SK-N-SH (cell line): Measurements from ENCODE around the gene CNST. TPM values are rescaled to one million over a fixed set of nuclear protein-coding genes. Genes with fewer than 3 reads are reported as not detected.

Source experiments
- CTCF ChIA-PET: fragments of 300-600, 350-600 bp; formaldehyde crosslinking; extraction: SDS; loops from one replicate; lab custom pipeline; 2021; lab: Yijun Ruan, JAX
- POLR2A ChIA-PET: fragments of 350-600 bp; sonication (Branson Sonifier 250); formaldehyde crosslinking; extraction: SDS; loops from one replicate; lab custom pipeline; 2020; ENCODE audit warnings: antibody characterized with exemption, inconsistent platforms; lab: Yijun Ruan, JAX
- DNase-seq: peaks from one replicate; pipeline ENCODE4 v3.0.0; 2012
- H2AFZ ChIP-seq: fragments of 200-600 bp; sonication (generic); 2 replicates; pipeline ENCODE4 v1.8.1; 2016; ENCODE audit warnings: antibody characterized with exemption, mild to moderate bottlenecking, low read depth
- H3F3A ChIP-seq: fragments of 200-600 bp; sonication (generic); replicated peaks from 2 replicates; pipeline ENCODE3; 2016; ENCODE audit warnings: antibody characterized with exemption, mild to moderate bottlenecking; ENCODE audit not compliant: insufficient read depth
- H3K27ac ChIP-seq, 2 experiments: fragments of 200-500 bp in 1 of 2; fragments of 200-600 bp in 1 of 2; sonication (Bioruptor generic) in 1 of 2; sonication (generic), shearing (Covaris generic) in 1 of 2; 2 replicates each; pipeline versions ENCODE4 v1.5.1 to v1.6.1; 2014 to 2016; ENCODE audit warnings: low read depth in 2 of 2, inconsistent platforms in 1 of 2, low read length in 1 of 2, mild to moderate bottlenecking in 1 of 2, mixed read lengths in 1 of 2
- H3K27me3 ChIP-seq: fragments of 200-600 bp; sonication (generic), shearing (Covaris generic); 2 replicates; pipeline ENCODE4 v1.6.1; 2016; ENCODE audit warnings: mixed run types; ENCODE audit not compliant: insufficient read depth
- H3K36me3 ChIP-seq, 2 experiments: fragments of 200-500 bp in 1 of 2; fragments of 200-600 bp in 1 of 2; sonication (Bioruptor generic) in 1 of 2; sonication (generic) in 1 of 2; replicated peaks in 1 of 2; 2 replicates each; pipeline versions ENCODE3 to v1.5.1; 2014 to 2016; ENCODE audit warnings: low read length in 1 of 2, mild to moderate bottlenecking in 1 of 2; ENCODE audit not compliant: insufficient read depth in 2 of 2, control insufficient read depth in 1 of 2
- H3K4me1 ChIP-seq, 2 experiments: fragments of 200-500 bp in 1 of 2; fragments of 200-600 bp in 1 of 2; sonication (Bioruptor generic) in 1 of 2; sonication (generic), shearing (Covaris generic) in 1 of 2; 2 replicates each; pipeline versions ENCODE4 v1.5.1 to v1.6.1; 2014 to 2016; ENCODE audit warnings: low read depth in 1 of 2, low read length in 1 of 2, mixed run types in 1 of 2; ENCODE audit not compliant: insufficient read depth in 2 of 2, control insufficient read depth in 1 of 2
- H3K4me2 ChIP-seq: fragments of 200-600 bp; sonication (generic), shearing (Covaris generic); 2 replicates; pipeline ENCODE4 v1.6.1; 2017; ENCODE audit warnings: mixed run types
- H3K4me3 ChIP-seq, 2 experiments: fragments of 200-500 bp in 1 of 2; fragments of 200-600 bp in 1 of 2; sonication (Bioruptor generic) in 1 of 2; sonication (generic), shearing (Covaris generic) in 1 of 2; 2 replicates each; pipeline versions ENCODE4 v1.5.1 to v1.8.1; 2014 to 2016; ENCODE audit warnings: low read depth in 2 of 2, inconsistent platforms in 1 of 2, low read length in 1 of 2, mild to moderate bottlenecking in 1 of 2, mixed read lengths in 1 of 2, moderate library complexity in 1 of 2
- H3K79me2 ChIP-seq: fragments of 200-600 bp; sonication (generic); 2 replicates; pipeline ENCODE4 v1.8.1; 2017; ENCODE audit warnings: mild to moderate bottlenecking; ENCODE audit not compliant: insufficient read depth
- H3K9ac ChIP-seq: fragments of 200-600 bp; sonication (generic); 2 replicates; pipeline ENCODE4 v1.6.1; 2017; ENCODE audit warnings: mixed run types
- H3K9me2 ChIP-seq: fragments of 200-600 bp; sonication (generic); 2 replicates; pipeline ENCODE4 v1.6.1; 2017; ENCODE audit warnings: mixed run types
- H3K9me3 ChIP-seq: fragments of 200-600 bp; sonication (generic); 2 replicates; pipeline ENCODE4 v1.6.1; 2017; ENCODE audit warnings: mixed run types, mild to moderate bottlenecking, moderate library complexity
- H4K20me1 ChIP-seq: fragments of 200-600 bp; sonication (generic); 2 replicates; pipeline ENCODE4 v1.6.1; 2017; ENCODE audit warnings: mild to moderate bottlenecking, mixed run types; ENCODE audit not compliant: insufficient read depth
- CHD2 ChIP-seq: fragments of 150-350 bp; IDR thresholded peaks from 2 replicates; pipeline ENCODE4 v1.6.1; 2018; ENCODE audit warnings: low read length; ENCODE audit not compliant: partially characterized antibody
- CTCF ChIP-seq: fragments of 200-600 bp; sonication (generic); IDR thresholded peaks from 2 replicates; pipeline ENCODE4 v1.6.1; 2017; ENCODE audit warnings: antibody characterized with exemption, mild to moderate bottlenecking, moderate library complexity
- ELF1 ChIP-seq: IDR thresholded peaks from 2 replicates; pipeline ENCODE4 v1.4.0; 2012
- EP300 ChIP-seq, 2 experiments: IDR thresholded peaks; 2 replicates each; pipeline versions ENCODE4 v1.4.0 to v1.6.1; 2012; ENCODE audit warnings: borderline replicate concordance in 1 of 2, low read depth in 1 of 2, low read length in 1 of 2
- FOXJ3 ChIP-seq: sonication (generic); formaldehyde crosslinking; IDR thresholded peaks from 2 replicates; pipeline ENCODE4 v1.5.1; 2020; ENCODE audit warnings: mild to moderate bottlenecking, missing genetic modification reagents
- GATA2 ChIP-seq: sonication (generic); formaldehyde crosslinking; IDR thresholded peaks from 2 replicates; pipeline ENCODE4 v1.5.0; 2020; ENCODE audit warnings: mild to moderate bottlenecking, missing genetic modification reagents
- IRF3 ChIP-seq: fragments of 150-350 bp; IDR thresholded peaks from 2 replicates; pipeline ENCODE4 v1.6.1; 2016; ENCODE audit warnings: mild to moderate bottlenecking, low read depth, low read length
- JUND ChIP-seq: IDR thresholded peaks from 2 replicates; pipeline ENCODE4 v1.4.0; 2012
- MAX ChIP-seq: IDR thresholded peaks from 2 replicates; pipeline ENCODE4 v1.4.0; 2012; ENCODE audit warnings: low read depth
- MEF2A ChIP-seq: IDR thresholded peaks from 2 replicates; pipeline ENCODE4 v1.4.0; 2012; ENCODE audit warnings: low read depth, borderline replicate concordance
- MXI1 ChIP-seq: IDR thresholded peaks from 2 replicates; pipeline ENCODE4 v1.6.1; 2012; ENCODE audit warnings: mild to moderate bottlenecking, low read depth, low read length, improper control_type of control experiment
- NFIC ChIP-seq: IDR thresholded peaks from 2 replicates; pipeline ENCODE4 v1.4.0; 2012; ENCODE audit warnings: borderline replicate concordance
- NRF1 ChIP-seq: IDR thresholded peaks from 2 replicates; pipeline ENCODE4 v1.6.1; 2012; ENCODE audit warnings: low read depth, mild to moderate bottlenecking, low read length
- PBX3 ChIP-seq: IDR thresholded peaks from 2 replicates; pipeline ENCODE4; 2012
- POLR2AphosphoS5 ChIP-seq: IDR thresholded peaks from 2 replicates; pipeline ENCODE4 v1.6.1; 2012; ENCODE audit warnings: low read depth, low read length
- RAD21 ChIP-seq: IDR thresholded peaks from 2 replicates; pipeline ENCODE4 v1.6.1; 2012; ENCODE audit warnings: mild to moderate bottlenecking, low read length
- RCOR1 ChIP-seq: fragments of 150-350 bp; IDR thresholded peaks from 2 replicates; pipeline ENCODE4 v1.6.1; 2017; ENCODE audit warnings: antibody characterized with exemption, low read length
- REST ChIP-seq: IDR thresholded peaks from 2 replicates; pipeline ENCODE4 v1.6.1; 2012; ENCODE audit warnings: mild to moderate bottlenecking, low read depth, low read length, moderate library complexity
- RFX5 ChIP-seq: IDR thresholded peaks from 2 replicates; pipeline ENCODE4 v1.6.1; 2012; ENCODE audit warnings: mild to moderate bottlenecking, improper control_type of control experiment, low read length
- RXRA ChIP-seq: IDR thresholded peaks from 2 replicates; pipeline ENCODE4 v1.4.0; 2012; ENCODE audit warnings: low read depth, mild to moderate bottlenecking, borderline replicate concordance
- SMC3 ChIP-seq: IDR thresholded peaks from 2 replicates; pipeline ENCODE4 v1.6.1; 2012; ENCODE audit warnings: low read depth, low read length, improper control_type of control experiment
- TCF12 ChIP-seq: IDR thresholded peaks from 2 replicates; pipeline ENCODE4 v1.4.0; 2012
- TEAD4 ChIP-seq: IDR thresholded peaks from 2 replicates; pipeline ENCODE4 v1.4.0; 2012; ENCODE audit warnings: mild to moderate bottlenecking, borderline replicate concordance; ENCODE audit not compliant: insufficient read depth
- USF2 ChIP-seq: fragments of 150-350 bp; IDR thresholded peaks from 2 replicates; pipeline ENCODE4 v1.6.1; 2017; ENCODE audit warnings: antibody characterized with exemption, low read length, low read depth, borderline replicate concordance
- YY1 ChIP-seq: IDR thresholded peaks from 2 replicates; pipeline ENCODE4 v1.4.0; 2012; ENCODE audit warnings: low read depth, mild to moderate bottlenecking
- WGBS: methylation state at CpG from one replicate; pipeline ENCODE4 v1.1.6; 2017; ENCODE audit warnings: low lambda C conversion rate; 5-methylcytosine and 5-hydroxymethylcytosine counted together
- polyA plus RNA-seq, 3 experiments: library from polyadenylated mRNA; depleted of rRNA; stranded (reverse); fragments of >200 nt; gene quantifications; 2 replicates each; pipeline ENCODE4 v1.2.3, GENCODE V29; 2012

Gene CNST
- polyA plus RNA-seq, 1 of the 3 experiments (the other 2 are of a cell fraction) = 21.7 TPM

- peaks cover 39% of the 10 kb centered on the region for H3F3A ChIP-seq
- H3K4me3 ChIP-seq = peak overlapping the region in 1 of 2 experiments; percentile 18; a peak in 2 of 4 replicates
- no peaks in the 10 kb centered on the region for H3K9me2 ChIP-seq
- H3K79me2 ChIP-seq = peaks cover 28% of the 10 kb centered on the region; the same call in 1 of the 2 replicates
- peak overlapping the region; percentile 44; the same call in 1 of the 2 replicates for H3K9ac ChIP-seq
- H3K27ac ChIP-seq = peak overlapping the region; percentile 85 to 91
- ChIA-PET CTCF (interaction anchor here (1.2 kb wide), 1 partner anchor 15 kb away, joined by 3 read pairs; no protein-coding TSS in a partner anchor), POLR2A (no interaction called here)
- no peaks in the 10 kb centered on the region for H3K9me3 ChIP-seq
- WGBS = 80% methylated on average over 13 of the region's 13 CpGs
- DNase-seq = no peak
- H3K27me3 ChIP-seq = no peaks in the 10 kb centered on the region
- peaks cover 10 to 25% of the 10 kb centered on the region in 2 experiments for H3K4me1 ChIP-seq
- H3K36me3 ChIP-seq = peaks cover 18 to 34% of the 10 kb centered on the region in 2 experiments
- peak overlapping the region; percentile 67 for H3K4me2 ChIP-seq
- no peaks in the 10 kb centered on the region for H4K20me1 ChIP-seq
- H2AFZ ChIP-seq = peak overlapping the region; percentile 38; the same call in 1 of the 2 replicates
- TF ChIP-seq TCF12 (peak; percentile 71), CTCF (no peak), YY1 (no peak), MXI1 (no peak), RFX5 (no peak), NRF1 (no peak), IRF3 (no peak), GATA2 (CRISPR knock-in tag) (no peak), USF2 (no peak), EP300 (IDR thresholded peaks at IDR 0.05; ENCODE audit: borderline replicate concordance in 1 of 2, low read depth in 1 of 2, low read length in 1 of 2) (peak in 1 of 2 experiments; percentile 62; a peak in 2 of 4 replicates), NFIC (peak; percentile 21; the same call in 1 of the 2 replicates), ELF1 (no peak), MAX (peak; percentile 75), FOXJ3 (no peak), RCOR1 (no peak), CHD2 (no peak), MEF2A (no peak), JUND (peak; percentile 48), SMC3 (no peak), PBX3 (peak; percentile 59), POLR2AphosphoS5 (no peak), REST (no peak), RAD21 (no peak), RXRA (no peak), TEAD4 (peak; percentile 78)
Observed at GRCh38 chr1:246632281-246633168, 66.3 kb downstream of the CNST start.
